Anterior cingulate cortex (tissue), 58 donors: ENCODE data around the gene DIPK1B.
"Not testable (repeated sequence)": the region's sequence is repeated elsewhere in the genome, so short reads cannot be mapped to it uniquely, and the experiment has no call there.

Experiments used
- DNase-seq, 58 donors: peaks; one replicate each; lab custom pipeline; 2025; lab: John Stamatoyannopoulos, UW

Gene DIPK1B

DNA sequence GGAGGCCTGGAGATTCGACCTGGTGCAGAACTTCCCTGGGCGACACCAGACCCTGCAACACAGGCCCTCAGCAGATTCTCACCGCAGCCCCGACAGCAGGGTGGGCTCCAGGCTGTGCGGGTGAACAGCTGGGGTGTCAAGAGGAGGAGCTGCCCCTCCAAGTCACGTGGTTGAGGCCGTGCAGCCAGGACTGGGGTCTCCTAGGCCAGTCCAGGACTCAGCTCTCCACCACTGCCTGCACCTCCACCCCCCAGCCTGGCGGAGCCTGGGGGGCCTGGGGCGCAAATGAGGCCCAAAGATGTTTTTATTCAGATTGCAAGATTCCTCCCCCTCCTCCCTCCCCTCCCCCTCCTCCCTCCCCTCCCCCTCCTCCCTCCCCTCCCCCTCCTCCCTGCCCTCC, 15.9 kb upstream of the DIPK1B start:
- no peak for DNase-seq

DNA sequence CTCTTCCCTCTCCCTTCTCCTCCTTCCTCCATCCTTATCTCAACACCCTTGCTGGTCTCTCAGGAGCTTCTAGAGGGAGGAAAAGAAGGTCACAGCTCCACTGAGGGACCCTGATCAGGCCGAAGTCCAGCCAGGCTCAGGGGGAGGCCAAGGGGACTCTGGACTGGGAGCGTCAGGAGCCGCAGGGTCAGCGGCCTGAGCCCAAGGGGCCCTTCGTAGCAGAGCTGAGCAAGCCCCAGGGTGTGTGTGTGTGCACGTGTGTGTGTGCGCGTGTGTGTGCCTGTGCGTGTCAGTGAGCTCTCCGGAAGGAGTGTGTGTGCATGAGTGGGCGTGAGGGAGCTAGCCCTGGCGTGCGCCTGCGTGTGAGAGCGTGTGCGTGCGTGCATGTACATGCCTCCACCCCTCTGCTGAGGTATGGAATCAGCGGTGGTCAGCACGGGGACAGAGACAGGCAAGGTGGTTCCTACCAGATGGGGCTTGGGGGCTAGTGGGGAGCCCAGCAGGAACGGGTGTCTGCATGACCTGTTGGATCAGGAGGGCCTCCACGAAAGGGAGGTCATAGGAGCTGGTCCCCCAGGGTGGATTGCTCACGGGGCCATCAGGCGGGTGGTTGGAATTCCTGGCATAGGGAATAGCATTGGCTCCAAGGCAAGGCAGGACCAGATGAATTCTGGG, 15.1 kb upstream of the DIPK1B start:
- no peak for DNase-seq

DNA sequence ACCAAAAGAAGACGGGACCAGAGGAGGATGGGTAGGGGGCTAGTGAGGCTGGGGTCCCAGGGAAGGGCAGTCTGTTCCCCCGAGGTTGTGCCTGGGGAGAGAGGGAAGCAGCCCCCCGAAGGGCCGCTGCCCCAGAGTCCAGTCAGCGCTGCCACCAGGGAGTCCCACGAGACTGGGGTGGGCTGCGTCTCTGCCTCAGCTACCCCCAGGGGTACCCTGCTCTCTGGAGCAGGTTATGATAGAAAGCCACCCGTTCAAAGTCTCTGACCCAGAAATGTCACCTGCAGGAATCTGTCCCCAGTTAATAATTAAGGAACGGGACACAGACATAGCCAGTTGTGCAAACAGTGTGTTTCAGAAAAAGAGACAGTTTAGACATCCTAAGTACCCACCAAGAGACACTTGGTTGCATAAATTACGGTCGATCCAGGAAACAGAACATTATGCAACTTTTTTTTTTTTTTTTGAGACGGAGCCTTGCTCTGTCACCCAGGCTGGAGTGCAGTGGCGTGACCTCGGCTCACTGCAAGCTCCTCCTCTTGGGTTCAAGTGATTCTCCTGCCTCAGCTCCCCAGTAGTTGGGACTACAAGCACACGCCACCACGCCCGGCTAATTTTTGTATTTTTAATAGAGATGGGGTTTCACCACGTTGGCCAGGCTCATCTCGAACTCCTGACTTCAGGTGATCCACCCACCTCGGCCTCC, 14.4 kb upstream of the DIPK1B start:
- DNase-seq, result no peak

DNA sequence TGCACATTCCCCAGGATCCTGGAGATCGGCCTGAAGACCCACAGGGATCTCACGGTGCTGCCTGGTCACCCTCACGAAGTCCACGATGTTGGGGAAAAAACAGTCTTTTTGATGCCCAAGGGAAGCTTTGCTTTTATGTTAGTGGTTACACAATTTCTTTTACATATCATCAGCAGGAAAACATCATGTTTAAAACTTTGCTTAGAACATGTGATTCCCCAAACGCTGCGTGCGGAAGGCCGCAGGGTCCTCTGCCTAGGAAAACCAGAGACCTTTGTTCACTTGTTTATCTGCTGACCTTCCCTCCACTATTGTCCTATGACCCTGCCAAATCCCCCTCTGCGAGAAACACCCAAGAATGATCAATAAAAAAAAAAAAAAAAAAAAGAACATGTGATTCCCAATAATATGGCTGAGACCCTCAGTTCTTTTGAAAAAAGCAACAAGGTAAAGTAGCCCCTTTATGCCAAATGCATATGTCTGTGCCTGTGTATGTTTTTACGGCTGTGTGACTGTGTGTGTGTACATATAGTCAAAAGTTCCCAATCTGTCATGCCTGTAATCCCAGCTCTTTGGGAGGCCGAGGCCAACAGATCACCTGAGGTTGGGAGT, 13.6 kb upstream of the DIPK1B start:
- DNase-seq, result no peak

DNA sequence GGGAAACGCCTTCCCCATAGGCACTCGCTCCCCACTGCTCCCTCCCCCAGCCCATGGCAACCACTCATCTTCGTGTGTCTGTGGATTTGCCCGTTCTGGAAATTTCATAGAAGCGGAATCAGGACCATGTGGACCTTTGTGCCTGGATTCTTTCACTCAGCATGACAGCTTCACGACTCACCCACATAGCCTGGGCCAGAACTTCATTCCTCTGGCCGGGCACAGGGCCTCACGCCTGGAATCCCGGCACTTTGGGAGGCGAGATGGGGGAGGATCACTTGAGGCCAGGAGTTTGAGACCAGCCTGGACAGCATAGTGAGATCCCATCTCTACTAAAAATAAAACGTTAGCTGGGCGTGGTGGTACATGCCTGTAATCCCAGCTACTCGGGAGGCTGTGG, 12.1 kb upstream of the DIPK1B start:
- DNase-seq, result no peak

DNA sequence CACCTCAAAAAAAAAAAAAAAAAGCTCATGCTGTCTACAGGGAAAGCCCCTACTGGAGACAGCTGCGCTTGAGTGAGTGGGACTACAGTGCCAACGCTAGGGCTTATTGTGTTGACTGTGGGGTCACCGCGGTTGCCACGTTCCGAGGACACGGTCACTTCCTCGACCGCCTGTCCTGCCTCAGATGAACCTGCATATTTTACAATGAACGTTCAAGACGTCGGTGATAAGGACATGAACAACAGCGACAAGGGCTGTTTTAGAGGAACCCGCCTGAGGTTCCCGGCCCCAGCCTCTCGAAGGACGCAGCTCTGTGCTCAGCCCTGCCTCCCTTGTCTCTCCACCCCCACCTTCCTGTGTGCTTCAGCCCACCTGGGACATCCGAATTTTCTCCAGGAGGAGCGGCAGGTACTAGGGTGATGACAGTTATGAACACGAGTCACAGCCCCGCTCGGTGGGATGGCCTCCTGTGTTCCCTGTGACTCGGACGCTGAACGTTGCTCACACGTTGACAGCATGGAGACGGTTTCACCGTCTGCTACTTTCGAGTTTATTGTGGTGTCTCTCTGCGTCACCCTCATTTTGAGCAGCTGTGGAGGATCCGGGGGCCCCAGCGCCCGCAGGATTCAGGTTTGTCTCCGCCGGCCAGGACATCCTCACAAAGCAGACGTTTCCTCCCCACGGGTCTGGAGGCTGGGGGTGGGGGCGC, 11.3 kb upstream of the DIPK1B start:
- DNase-seq, result no peak

DNA sequence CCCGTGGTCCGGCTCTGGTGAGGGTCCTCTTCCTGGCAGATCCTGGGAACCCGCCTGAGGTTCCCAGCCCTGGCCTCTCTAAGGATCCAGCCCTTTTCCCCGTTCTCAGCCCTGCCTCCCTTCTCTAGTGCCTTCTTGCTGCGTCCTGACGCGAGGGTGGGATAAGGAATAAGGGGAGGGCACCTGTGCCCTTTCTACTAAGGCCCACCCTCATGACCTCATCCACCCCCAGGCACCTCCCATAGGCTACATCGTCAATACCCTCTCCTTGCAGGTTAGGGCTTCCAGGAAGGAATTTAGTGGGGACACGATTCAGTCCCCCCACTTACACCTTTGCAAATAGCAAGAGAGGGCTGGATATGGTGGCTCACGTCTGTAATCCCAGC, 10.7 kb upstream of the DIPK1B start:
- DNase-seq, result no peak

DNA sequence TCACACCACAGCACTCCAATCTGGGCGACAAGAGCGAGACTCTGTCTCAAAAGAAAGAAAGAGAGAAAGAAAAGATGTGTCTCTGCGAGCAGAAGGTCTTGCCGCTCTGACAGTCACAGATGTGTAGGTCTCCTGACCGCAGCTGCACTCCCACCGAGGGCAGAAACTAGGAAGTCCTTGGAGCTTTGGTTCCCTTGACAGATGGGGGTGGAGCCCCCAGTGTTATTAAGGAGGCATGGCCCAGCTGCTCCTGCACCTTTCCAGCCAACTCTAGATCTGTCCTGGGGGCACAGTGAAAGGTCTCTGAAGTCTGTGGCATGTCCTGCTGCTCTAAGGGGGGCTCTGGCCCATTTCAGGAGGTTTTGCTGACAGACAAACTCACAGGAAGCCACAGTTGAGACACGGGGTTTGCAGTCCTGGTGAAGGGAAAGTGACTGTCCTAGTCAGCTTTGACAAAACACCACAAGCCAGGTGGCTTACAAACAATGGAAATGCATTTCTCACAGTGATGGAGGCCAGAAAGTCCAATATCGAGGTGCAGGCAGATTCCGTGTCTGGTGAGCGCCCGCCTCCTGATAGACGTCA, 9.0 kb upstream of the DIPK1B start:
- no peak for DNase-seq

DNA sequence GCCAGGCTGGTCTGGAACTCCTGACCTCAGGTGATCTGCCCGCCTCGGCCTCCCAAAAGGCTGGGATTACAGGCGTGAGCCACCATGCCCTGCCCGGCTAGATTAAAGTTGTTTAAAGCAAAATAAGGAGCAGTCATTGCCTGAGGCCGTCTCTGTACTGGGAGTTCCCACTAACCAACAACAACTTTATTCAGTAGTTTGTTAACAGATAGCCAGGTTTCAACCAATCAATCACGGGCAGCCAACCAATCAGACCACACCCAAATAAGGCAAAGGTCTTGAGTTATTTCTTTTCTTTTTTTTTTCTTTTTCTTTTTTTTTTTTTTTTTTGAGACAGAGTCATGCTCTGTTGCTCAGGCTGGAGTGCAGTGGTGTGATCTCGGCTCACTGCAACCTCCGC, 7.6 kb upstream of the DIPK1B start:
- not testable (repeated sequence) for DNase-seq

DNA sequence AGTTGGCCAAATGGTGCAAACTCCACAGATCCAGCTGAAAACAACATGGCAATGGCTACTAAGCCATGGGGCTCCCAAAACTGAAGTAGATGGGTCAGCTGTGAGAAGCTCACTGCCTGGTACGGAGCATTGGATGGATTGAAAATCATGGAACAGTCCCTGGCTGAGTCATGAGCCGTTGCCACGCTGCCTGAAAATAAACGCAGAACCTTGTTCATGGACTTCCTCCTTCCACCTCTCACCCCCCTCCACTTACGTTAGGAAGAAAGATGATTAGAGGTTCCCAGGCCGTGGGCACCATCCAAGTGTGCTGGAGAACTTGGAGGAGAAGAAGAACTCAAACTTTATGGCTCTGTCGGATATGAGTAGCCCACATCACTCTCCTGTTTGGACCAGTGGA, 6.8 kb upstream of the DIPK1B start:
- no peak for DNase-seq

DNA sequence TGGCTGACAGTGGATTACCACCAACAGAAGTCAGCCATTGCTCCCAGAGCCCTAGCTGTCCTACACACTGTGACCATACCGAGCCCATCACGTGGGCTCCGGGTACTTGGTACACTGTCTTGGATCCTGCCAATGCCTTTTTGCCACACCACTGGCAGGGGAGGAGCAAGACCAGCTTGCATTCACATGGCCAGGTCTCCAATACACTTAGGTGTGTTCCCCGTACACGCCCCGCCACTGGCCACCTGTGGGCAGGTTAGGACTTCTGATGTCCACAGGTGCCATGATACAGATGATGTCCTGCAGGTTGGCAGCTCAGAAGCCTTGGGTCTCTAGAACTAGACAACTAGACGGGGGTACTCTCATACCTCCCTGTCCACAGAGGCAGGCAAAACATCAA, 5.4 kb upstream of the DIPK1B start:
- DNase-seq, result no peak

DNA sequence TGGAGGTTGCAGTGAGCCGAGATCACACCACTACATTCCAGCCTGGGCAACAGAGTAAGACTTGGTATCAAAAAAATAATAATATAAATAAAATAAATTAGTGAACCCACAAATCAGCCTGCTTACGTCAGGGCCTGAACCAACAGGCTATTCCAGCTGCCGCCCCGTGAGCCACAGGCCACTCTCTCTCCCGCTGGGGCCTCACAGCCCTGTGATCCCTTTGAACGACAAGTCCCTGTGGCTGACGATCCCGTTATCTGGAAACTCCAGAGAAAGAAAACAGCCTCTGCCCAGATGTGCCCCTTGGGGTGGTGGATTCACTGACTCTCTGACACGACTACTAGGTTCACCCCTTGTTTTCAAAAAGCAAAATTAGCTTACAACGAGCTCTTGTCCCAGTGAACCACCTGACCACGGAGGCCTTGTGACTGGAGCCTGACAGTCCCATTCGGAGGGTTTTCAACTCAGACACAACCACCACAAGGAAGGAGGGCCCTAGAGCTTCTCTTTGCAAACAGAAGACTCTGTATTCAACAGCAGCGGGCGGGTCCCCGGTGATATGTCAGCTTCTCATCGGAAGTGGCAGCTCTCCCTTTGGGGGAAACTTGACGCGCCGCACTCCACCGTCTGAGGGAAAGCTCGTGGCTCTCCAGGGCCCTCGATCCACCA, 4.4 kb upstream of the DIPK1B start:
- no peak for DNase-seq

DNA sequence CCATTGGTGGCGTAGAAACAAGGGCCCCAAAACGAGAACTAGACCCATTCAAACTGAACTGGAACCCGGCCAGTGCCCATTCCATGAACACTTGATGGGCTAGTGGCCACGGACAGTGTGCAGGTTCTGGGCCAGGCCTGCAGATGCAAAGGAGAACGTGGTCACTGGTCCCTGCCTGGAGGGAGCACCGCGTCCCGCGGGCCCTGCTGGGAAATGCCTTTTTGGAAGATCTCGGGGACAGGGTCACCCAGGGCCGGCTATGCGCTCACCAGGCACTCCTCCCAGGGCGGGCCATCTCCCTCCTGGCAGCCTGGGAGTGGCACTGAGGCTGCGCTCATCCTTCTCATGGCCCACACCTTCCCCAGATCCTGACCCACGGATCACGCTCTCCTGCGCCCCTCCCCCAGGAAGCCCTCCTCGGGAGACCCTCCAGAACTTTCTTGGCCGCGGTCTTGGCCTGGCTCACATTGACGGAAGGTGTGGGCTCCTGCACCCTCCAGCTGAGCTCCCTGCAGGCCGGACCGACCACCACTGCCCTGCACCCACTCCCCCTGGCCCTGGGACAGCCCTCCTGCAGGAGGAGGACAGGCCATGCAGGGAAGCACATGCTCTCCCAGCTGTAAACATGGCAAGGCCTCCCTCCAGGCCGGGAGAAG, 2.8 kb upstream of the DIPK1B start:
- DNase-seq, result no peak

DNA sequence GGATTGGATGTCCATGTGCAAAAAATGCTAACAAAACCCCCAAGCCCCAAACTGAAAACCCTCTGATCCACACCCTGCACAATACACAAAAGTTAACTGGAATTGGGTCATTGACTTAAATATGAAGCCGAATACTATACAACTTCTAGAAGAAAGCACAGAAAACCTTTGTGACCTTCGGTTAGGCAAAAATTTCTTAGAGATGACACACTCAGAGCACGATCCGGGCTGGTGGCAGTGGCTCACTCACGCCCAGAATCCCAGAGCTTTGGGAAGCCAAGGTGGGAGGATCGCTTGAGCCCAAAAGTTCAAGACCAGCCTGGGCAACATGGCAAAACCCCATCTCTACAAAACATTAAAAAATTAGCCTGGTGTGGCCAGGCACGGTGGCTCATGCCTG, 1.8 kb upstream of the DIPK1B start:
- DNase-seq, result no peak

DNA sequence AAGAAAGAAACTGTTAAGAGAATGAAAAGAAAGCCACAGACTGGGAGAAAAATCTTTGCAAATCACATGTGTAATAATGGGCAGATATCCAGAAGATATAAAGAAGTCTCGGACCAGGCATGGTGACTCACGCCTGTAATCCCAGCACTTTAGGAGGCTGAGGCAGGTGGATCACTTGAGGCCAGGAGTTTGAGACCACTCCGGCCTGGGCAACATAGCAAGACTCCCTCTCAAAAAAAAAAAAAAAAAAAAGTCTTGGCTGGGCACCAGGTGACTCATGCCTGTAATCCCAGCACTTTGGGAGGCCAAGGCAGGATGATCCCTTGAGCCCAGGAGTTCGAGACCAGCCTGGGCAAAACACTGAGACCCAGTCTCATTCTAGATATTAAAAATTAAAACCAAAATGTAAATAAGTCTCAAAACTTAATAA, 1.1 kb upstream of the DIPK1B start:
- not testable (repeated sequence) for DNase-seq

DNA sequence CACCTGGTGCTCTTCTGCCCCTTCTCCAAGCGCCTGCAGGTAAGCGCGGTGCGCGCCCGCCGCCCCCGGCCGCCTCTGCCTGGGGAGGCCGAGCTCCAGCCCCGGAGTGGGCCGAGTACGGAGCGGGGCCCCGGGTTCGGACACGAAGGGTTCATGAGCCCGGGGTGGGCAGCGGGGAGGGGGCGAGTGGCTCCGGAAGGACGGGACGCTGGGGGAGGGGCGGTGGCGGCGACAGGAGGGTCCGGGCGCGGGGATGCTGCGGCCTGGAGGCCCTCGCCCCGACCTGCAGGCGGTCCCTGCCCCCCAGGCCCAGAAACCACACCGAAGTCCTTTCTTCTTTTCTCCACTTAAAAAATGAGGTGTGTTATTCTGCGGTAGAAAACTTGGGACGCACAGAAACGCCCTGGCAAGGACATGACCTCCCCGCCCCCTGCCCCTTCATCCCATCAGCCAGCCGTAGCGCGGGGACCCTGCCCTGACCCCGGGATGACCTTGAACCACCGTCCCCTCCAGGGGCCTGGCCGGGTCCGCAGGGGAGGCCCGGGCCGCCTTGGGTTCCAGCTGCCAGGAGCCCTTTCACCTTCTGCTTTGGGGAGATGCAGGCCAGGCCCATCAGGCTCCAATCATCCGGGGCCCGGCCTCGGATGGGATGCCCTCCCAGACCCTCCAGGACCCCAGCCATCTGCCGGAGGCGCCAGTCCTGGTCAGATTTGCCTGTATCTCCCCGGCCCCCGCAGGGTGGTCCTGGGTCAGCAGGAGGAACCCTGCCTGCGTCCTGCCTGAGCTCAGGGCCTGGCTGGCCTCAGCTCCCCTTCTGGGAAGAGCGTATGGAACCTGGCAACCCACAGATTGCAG, 545 bp downstream of the DIPK1B start:
- DNase-seq, result no peak

DNA sequence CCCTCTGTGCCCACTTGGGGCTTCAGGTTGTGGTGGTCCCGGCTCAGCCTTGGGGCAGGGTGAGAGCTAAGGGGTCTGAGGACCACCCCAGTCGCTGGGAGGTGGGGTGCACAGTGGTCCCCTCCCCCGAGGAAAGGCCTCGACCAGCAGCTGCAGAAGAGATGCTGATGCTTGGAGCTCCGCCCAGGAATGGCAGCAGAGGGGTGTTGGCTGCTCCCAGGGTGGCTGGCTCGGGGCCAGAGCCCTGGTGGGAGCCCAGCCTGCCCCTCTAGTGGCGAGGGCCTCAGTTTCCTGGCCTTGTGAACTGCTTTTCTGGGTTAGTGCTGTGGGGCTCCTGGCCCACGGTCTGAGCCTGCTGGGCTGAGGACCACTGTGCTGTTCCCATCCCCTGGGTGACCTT, 1.2 kb downstream of the DIPK1B start:
- DNase-seq, result peak in 1 of 58 donors; percentile 18

DNA sequence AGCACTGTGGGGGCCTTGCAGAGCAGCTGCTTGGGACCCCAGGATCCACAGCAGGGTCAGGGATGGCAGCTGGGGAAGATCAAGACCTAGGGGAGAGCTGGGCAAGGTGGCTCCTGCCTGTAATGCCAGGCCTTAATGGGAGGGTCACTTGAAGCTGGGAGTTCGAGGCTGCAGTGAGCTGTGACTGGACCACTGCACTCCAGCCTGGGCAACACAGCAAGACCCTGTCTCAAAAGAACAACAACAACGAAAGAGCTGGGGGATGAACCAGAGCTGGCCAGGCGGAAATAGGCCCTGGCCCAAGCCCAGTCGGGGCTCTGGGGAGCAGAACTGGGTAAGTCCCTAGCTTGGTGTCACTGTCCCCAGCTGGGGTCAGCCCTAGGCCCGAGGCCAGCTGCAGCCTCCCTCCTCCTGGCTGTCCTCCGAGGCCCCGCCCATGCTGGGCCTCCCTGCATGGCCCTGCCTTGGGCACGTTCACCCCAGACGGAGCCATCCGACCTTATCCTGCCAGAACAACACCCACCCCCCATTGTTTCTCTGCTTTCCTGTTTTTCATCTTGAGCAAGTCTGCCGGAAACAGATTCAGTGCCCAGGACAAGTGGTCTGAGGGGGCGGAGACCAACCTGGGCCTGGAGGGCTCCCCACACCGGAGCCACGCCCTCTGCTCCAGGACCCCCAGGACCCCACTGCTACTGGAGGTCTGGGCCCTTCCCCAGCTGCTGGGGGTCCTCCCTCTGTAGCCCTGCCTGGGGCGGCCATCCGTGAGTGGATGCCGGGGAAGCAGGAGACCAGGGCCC, 1.9 kb downstream of the DIPK1B start:
- no peak for DNase-seq
